HFF-Myc (cell line): Measurements from ENCODE around the gene MIB2.
A peak's percentile ranks its signal among the peaks of the same experiment; 100 is the strongest.

ENCODE experiments used
- DNase-seq: peaks from one replicate; pipeline ENCODE4 v3.0.0-alpha.2; 2011; ENCODE audit warnings: low read depth; ENCODE audit errors: extremely low read depth
- H3K4me3 ChIP-seq: replicated peaks from 2 replicates; pipeline ENCODE4 v1.5.1; 2011; ENCODE audit warnings: low read depth, mild to moderate bottlenecking, control low read depth, low read length
- TF ChIP-seq, protein P1 (sequence below): IDR thresholded peaks from 2 replicates; pipeline ENCODE4 v1.5.1; 2012; ENCODE audit warnings: mild to moderate bottlenecking, low read depth, low read length, control low read depth; ENCODE audit errors: missing control alignments

Gene MIB2

DNA sequence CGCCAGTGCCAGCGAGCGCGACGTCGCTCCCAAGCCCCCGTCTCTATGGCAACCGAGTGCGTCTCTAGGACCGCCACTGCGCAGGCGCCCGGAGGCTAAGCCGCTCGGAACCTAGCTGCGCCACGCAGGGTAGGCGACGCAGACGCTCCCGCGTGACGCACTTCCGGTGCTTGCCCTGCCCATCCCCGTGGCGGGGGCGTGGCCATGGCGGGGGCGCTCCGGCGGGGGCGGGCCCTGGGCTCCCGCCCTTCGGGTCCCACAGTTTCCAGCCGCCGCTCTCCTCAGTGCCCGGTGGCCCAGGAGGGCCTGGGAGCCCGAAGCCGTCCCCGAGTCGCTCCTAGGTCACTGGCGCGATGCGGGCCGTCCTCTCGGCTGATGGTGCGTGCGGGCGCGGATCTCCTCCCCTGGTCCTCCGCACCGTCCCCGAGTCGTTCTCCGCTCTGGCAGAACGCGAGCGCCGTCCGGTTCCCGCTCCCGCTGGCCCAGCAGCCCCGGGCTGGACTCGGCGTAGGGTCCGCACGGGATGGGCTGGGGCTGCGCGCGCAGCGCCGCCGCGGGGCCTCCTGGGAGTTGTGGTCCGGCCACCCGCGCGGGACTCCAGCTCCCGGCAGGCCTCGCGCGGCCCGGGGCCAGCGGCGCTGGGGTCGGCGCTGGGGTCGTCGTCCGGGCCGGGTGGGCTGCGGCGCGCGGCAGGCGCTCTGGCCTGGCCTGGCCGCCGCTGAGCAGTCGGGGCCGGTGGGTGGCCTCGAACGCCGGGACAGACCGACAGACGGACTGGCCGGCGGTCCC, at the start of gene MIB2:
TSS of gene MIB2 (plus strand) at position 245 of the 789 bp plus-strand sequence. CDS start 7,953 bp downstream, outside the sequence.
- peak; percentile 83 for DNase-seq

DNA sequence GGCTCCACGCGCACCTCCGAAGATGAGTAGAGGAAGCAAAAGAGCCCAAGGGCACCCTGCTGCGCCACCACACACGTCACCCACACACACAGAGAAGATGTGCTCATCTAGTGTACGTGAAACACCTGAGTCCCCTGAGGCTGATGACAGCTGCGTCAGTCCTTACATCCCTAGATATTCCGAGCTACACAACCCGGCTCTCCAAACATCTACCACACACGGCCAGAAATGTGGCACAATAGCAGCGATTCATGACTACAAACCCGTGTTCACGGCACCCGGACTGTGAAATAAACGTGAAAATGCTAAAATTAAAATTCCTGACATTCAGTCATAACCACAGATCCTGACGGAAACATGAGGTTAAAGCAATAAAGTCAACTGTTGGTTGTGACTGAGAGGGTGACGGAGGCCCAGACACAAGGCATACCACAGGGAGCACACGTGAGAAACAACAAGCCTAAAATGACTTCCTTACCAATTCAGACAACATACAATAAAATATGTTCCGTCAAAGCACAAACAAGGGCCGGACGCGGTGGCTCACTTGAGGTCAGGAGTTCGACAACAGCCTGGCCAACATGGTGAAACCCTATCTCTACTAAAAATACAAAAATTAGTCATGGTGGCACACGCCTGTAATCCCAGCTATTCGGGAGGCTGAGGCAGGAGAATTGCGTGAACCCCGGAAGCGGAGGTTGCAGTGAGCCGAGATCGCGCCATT, 48.0 kb upstream of the MIB2 start:
- TF ChIP-seq, protein P1, sequence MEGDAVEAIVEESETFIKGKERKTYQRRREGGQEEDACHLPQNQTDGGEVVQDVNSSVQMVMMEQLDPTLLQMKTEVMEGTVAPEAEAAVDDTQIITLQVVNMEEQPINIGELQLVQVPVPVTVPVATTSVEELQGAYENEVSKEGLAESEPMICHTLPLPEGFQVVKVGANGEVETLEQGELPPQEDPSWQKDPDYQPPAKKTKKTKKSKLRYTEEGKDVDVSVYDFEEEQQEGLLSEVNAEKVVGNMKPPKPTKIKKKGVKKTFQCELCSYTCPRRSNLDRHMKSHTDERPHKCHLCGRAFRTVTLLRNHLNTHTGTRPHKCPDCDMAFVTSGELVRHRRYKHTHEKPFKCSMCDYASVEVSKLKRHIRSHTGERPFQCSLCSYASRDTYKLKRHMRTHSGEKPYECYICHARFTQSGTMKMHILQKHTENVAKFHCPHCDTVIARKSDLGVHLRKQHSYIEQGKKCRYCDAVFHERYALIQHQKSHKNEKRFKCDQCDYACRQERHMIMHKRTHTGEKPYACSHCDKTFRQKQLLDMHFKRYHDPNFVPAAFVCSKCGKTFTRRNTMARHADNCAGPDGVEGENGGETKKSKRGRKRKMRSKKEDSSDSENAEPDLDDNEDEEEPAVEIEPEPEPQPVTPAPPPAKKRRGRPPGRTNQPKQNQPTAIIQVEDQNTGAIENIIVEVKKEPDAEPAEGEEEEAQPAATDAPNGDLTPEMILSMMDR, result no peak

More for the DNA sequence above, at the start of gene MIB2:
- TF ChIP-seq, protein P1, result no peak
- H3K4me3 ChIP-seq, result peak within 1 kb of the TSS; percentile 77

DNA sequence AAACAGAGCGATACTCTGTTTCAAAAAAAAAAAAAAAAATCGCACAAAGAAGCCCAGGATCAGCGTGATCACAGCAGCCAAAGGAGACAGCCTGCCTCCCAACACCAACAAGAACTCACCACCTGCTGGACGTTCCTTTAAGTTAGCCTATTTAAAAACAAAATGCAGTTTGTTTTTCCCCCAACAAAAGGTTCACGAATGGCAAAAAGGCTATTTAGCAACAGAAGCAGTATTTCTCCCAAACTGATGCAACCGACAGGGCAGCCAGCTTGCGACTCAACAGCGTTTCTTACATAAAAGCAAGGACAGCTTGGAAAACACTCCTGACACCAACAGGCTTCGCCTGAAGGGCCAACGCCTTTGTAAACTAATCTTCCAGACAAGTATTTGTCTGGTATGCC, 47.4 kb upstream of the MIB2 start:
- DNase-seq, result no peak
- TF ChIP-seq, protein P1, result no peak
- no peak overlapping the region for H3K4me3 ChIP-seq

More for the DNA sequence above, 48.0 kb upstream of the MIB2 start:
- H3K4me3 ChIP-seq, result no peak overlapping the region
- DNase-seq, result no peak

DNA sequence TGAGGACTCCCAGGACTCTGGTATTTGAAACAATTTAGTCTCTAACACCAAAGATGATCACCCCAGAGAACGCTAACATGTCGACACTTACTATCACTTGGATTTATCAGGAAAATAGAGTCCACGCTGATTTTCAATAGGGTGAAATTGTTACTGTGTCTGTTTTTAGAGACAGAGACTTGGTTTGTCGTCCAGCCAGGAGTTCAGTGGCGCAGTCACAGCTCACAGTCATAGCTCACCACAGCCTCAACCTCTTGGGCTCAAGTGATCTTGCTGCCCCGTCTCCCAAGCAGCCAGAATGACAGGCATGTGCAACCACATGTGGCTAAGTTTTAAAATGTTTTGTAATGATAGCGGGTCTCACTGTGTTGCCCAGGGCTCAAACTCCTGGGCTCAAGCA, 46.0 kb upstream of the MIB2 start:
- H3K4me3 ChIP-seq, result no peak overlapping the region
- no peak for DNase-seq
- TF ChIP-seq, protein P1, result no peak

DNA sequence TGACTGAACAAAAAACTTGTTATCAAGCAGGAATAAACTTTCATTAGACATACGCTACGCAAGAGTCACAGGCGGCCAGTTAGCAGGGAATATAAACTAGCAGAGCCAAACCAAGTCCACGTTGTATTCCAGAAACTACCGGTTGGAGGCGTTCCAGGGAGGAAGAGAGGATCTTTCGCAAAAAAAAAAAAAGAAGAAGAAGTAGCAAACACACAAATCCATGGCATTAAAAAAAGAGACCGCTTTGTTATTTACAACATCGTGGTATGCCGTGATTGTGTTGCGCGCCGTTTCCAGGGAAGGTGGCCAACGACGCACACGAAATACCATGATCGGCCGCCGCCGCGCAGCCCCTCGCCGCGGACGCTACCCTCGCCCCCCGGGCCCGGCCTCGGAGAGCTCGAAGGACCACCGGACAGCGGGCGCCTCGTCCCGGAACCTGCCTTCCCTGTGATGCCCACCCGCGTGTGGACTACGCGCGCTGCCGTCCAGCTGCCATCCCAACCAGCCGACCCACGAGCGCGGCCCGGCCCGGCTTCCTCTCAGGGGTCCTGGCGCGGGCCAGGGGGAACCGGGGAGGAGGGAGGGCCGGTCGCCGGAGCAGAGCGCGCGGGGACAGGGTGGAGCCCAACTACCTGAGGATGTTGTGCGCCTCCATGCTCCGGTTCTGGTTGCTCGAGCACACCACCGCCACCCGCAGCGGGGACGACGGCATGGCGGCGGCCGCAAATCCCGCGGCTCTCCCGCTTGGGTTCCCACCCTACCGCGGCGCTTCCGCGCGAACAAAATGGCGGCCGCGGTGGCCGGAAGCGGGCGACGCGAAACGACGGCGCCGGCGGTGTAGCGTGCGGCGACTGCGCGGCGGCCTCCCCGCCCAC, 41.2 kb upstream of the MIB2 start:
- H3K4me3 ChIP-seq, result peak overlapping the region; percentile 97
- DNase-seq, result no peak
- TF ChIP-seq, protein P1, result peak; percentile 6
